GM11168 (cell line): ENCODE data around the gene ADGRD2.

Source experiments
- in situ Hi-C: fragments of 300-500 bp; cut with MboI; formaldehyde crosslinking; loops from one replicate; pipeline ENCODE4 v1.12.0; 2022; ENCODE audit warnings: low sequenced_read_pairs; ENCODE audit not compliant: unreplicated experiment

Gene ADGRD2

GRCh38 chr9:124477211-124477647 is 27.0 kb downstream of the ADGRD2 start:
- in situ Hi-C loops = no loop called here

- in situ Hi-C loops = no loop called here
These were observed 27.5 kb downstream of the ADGRD2 start for GRCh38 chr9:124477648-124478285.

- in situ Hi-C loops = no loop called here
These were observed 28.1 kb downstream of the ADGRD2 start for GRCh38 chr9:124478354-124478753.

- in situ Hi-C loops = no loop called here
These were observed 29.1 kb downstream of the ADGRD2 start for GRCh38 chr9:124479371-124479770.

- in situ Hi-C loops = no loop called here
These were observed 29.8 kb downstream of the ADGRD2 start for GRCh38 chr9:124479947-124480620.

- in situ Hi-C loops = no loop called here
These were observed 30.4 kb downstream of the ADGRD2 start for GRCh38 chr9:124480621-124480981.

- in situ Hi-C loops = no loop called here
These were observed 30.9 kb downstream of the ADGRD2 start for GRCh38 chr9:124481115-124481514.

- in situ Hi-C loops = no loop called here
These were observed 32.3 kb downstream of the ADGRD2 start for GRCh38 chr9:124482431-124483031.

GRCh38 chr9:124483481-124483880 is 33.2 kb downstream of the ADGRD2 start:
- in situ Hi-C loops = no loop called here

- in situ Hi-C loops = no loop called here
These were observed 35.0 kb downstream of the ADGRD2 start for GRCh38 chr9:124485201-124485600.

GRCh38 chr9:124485936-124486335 is 35.7 kb downstream of the ADGRD2 start:
- in situ Hi-C loops = no loop called here

GRCh38 chr9:124486778-124487259 is 36.6 kb downstream of the ADGRD2 start:
- in situ Hi-C loops = no loop called here

- in situ Hi-C loops = no loop called here
These were observed 37.3 kb downstream of the ADGRD2 start for GRCh38 chr9:124487260-124488182.

- in situ Hi-C loops = no loop called here
These were observed 38.5 kb downstream of the ADGRD2 start for GRCh38 chr9:124488641-124489210.

GRCh38 chr9:124489222-124489621 is 39.0 kb downstream of the ADGRD2 start:
- in situ Hi-C loops = no loop called here

- in situ Hi-C loops = no loop called here
These were observed 39.8 kb downstream of the ADGRD2 start for GRCh38 chr9:124490004-124490403.

GRCh38 chr9:124491049-124491975 is 41.1 kb downstream of the ADGRD2 start:
- in situ Hi-C loops = no loop called here

GRCh38 chr9:124492818-124493217 is 42.6 kb downstream of the ADGRD2 start:
- in situ Hi-C loops = no loop called here

- in situ Hi-C loops = no loop called here
These were observed 43.0 kb downstream of the ADGRD2 start for GRCh38 chr9:124493218-124493617.
